NCI-H345 treated with DMSO at 0.1 percent for 48 hours (cell line): Measurements from ENCODE around the gene ZNF687.

Experiments
- DNase-seq: peaks from one replicate; lab custom pipeline; 2025; ENCODE audit not compliant: unreplicated experiment; lab: John Stamatoyannopoulos, UW

Gene ZNF687

DNA sequence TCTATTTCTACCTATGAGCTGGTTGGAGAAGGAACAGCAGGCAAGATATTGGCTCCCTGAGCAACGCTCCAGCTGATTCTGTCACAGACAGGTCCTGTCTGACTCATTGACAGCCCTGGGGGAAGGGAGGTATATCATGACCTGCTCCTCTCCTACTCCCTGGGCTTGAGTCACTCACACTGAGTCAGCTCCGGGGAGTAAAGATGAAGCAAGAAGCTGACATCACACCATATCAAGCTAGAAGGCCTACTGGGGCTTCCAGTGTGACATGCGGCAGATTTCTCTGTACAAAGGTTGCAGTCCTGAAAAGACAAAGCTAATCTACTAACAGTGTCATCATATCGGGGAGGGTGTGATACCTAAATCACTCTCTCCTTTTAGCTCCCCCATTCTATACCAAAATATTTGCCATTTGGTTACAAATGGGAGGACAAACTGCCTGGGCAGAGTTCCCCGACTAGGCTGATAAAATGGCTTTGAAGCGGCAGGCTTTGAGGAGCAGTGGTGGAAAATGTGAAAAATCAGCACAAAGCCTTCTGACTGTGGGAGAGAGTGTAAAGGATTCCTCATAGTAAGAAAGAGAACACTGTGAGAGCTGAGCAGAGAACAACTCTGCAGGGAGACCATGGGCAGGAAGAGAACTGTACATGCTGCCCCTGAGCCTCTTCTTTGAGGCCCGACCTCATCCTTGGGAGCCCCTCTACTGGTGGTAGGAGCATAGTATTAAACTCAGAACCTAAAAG is 29.7 kb downstream of the ZNF687 start:
- no peak for DNase-seq

GRCh38 chr1:151312411-151312810 is 30.3 kb downstream of the ZNF687 start:
- DNase-seq, result no peak

- no peak for DNase-seq
Measured at GRCh38 chr1:151312826-151313225, 30.7 kb downstream of the ZNF687 start.

DNA sequence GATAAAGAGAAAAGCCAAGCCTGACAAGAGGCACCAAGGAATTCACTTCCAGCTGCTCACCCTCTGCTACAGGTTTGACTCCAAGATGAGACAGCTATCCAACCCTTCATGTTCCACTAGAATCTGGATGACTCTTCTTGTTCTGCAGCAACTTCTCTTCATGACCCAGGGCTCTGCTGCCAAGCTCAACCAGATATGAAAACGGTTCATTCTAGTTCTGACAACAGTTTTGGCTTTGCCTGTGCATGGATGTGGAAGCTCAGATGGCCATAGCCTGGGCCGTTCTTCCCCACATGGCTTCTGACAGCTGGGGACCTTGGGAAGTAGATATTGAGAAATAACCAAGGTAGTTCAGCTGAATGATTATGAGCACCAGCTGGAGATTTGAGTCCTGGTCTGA is 31.4 kb downstream of the ZNF687 start:
- DNase-seq, result no peak

- no peak for DNase-seq
Measured at GRCh38 chr1:151314137-151314875, 32.2 kb downstream of the ZNF687 start.

- no peak for DNase-seq
Measured at GRCh38 chr1:151315565-151316235, 33.6 kb downstream of the ZNF687 start.

- no peak for DNase-seq
Measured at GRCh38 chr1:151318975-151319374, 36.9 kb downstream of the ZNF687 start.

- DNase-seq, result no peak
Measured at GRCh38 chr1:151324390-151324930, 42.4 kb downstream of the ZNF687 start.

DNA sequence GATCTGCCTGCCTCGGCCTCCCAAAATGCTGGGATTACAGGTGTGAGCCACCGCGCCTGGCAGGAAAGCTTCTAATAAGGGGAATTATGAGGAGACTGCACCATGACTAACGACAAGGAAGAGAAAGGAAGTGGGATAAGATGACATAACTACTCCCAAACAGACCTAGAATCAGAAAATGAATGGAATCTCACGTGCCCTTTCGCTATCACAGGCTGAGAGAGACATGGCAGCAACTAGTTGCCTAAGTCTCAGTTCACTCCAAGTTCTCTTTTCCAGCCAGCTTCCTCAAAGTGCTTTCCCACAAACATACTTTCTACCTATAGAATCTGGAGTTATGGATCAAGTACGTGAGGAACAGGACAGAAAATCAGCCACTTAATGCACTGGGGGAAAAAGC is 43.1 kb downstream of the ZNF687 start:
- no peak for DNase-seq

DNA sequence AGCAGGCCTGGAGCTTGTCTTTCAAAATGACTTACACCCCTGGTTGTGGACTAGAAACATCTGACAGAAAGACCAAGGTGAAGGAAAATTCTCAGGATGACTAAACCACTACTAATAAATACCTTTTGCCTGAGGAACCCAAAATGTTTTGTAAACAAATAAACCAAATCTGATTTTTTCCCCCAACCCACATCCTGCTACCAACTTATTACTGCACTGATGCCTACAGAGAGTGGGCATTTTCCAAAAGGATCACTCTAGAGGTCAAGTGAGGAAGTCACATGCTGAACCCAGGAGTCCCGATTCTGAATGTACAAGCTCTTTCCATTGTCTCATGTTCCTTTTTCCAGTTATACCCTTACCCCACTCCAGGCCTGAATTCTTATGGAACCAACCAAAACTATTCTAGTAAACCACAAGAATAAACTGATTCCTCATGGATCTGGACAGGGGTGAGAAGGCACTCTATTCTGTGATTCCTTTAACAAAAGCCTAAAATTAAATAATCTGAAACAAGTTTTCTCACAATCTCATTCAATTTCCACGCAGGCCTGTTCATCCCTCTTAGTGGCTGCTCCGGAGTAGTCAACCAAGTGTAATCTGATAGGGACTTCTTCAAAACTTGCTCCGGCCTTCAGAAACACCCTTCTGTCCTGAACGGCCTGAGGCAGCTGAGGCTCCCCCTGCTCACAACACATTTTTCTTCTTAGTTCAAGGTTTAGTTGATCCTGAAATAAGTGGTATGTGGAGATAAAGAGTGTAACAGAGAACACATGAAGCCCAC is 43.7 kb downstream of the ZNF687 start:
- DNase-seq, result no peak

GRCh38 chr1:151326619-151327222 is 44.6 kb downstream of the ZNF687 start:
- no peak for DNase-seq

- DNase-seq, result peak; percentile 100
Measured at GRCh38 chr1:151327223-151327902, 45.3 kb downstream of the ZNF687 start, which contains the start of gene PI4KB. PI4KB (minus strand) TSS chr1:151327416; CDS start chr1:151316481, 10,935 bp downstream.

DNA sequence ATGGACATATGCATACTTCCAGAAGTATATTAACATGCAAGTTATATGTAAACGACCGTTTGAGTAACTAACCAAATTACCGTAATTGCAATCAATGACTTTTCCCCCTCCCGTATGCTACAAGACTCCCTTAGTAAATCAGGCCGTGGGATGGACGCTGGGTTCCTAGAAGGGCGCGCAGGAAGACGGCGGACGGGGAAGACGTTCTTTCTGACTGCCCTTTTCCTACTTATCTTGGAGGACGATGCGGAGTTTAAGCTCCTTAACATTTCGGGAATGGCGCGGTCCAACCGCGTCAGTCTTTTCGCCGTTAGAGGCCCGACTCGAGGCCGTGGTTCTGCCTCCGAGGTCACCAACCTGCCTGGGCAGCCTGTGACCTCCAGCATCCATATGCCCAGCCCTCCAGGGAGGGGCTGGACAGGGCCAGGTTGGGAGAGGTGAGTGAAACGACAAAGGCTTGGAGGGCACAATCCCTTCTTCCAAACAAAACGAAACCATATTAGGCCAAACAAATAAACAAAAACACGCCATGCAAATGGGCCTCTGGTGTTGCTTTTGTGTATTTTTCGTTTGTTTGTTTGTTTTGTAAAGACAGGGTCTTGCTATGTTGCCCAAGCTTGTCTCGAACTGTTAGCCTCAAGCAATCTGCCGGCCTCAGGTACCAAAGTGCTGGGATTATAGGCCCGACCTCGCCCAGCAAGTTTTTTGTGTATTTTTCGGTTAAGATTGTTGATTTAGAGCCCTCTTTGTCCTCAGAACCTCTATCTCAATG is 46.0 kb downstream of the ZNF687 start:
- DNase-seq, result no peak

DNA sequence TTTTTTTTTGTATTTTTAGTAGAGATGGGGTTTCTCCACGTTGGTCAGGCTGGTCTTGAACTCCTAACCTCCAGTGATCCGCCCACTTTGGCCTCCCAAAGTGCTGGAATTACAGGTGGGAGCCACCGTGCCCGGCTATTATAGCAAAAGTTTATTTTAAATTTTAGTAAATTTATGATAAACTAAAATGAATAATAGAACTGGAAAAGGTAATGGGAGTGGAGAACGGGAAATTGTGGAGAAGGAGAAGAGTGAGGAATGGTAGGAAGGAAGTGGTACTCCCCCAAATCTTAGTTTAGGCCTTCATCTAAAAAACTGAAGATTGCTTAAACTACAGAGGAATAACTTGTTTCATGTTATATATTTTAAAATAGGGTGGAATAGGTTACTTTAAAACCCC is 52.7 kb downstream of the ZNF687 start:
- DNase-seq, result no peak

DNA sequence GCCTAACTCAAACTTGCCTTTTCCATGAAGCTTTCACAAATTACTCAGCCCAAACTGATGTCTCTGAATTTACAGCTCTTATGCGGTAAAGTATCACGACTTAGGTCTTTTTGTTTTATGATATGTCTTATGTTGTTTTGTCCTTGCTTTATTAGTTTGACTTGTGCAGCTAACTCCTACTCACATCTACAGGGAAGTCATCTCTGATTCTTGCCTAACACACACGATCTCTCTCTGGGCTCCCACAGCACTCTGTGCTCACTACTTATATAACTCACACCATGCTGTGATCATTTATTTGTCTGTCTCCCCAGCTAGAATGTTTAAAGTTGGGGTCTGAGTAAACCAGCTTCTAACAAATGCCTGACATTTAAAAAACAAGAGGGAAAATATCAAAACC is 54.5 kb downstream of the ZNF687 start:
- no peak for DNase-seq

DNA sequence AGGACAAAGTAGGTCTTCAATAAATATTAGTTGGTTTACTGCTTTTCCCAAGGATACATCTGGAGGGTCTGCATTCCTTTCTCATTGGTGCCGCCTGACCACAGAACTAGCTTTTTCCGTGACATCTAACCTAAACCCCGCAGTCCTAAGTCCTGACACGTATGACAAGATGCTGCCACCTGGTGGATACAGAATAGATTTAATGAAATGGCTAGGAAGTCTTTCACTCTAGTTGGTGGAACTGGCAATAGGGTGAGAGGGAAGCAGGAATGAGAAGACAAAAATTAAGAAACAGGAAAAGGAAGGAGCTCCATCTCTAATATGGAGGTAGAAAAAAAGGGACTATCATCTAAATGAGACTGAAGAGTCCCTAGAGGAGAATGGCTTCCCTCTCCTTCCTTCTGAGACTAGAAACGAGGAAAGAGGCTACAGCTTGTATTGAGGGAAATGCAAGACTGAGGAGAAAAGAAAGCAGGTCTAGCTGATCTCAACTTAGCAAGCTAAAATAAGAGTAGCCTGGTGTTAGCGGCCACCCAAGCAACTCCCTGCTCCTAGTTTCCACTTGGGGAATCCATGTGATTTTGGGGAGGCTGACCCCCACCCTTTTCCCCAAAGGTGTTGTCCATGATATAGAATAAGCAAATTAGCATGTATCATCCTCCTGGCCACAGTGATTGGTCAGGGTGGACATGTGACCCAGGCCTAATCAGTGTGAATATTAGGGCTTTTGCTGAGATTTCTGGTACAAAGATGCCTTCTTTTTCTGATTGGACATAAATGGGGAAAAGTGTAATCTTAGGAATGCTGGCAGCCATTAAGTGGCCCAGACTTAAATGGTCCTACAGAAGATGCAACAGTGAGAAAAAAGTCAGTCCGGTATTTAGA is 59.0 kb downstream of the ZNF687 start:
- peak; percentile 94 for DNase-seq
